Transverse colon (tissue), 4 donors: ENCODE data around the gene FAM219A. TPM values are rescaled to one million over a fixed set of nuclear protein-coding genes. Genes with fewer than 3 reads are reported as not detected.

Source experiments
- DNase-seq: peaks from one replicate; pipeline ENCODE4 v3.0.0-alpha.2; 2019
- H3K27ac ChIP-seq, 4 donors: fragments of 200-600 bp; sonication (generic); 2 replicates each; pipeline ENCODE4 v1.5.1; 2016 to 2018; ENCODE audit warnings: inconsistent platforms in 4 of 4
- H3K27me3 ChIP-seq: fragments of 200-600 bp; sonication (generic); 2 replicates; pipeline ENCODE4 v1.5.1; 2017; ENCODE audit warnings: inconsistent platforms
- H3K36me3 ChIP-seq, 4 donors: fragments of 200-600 bp; sonication (generic); 2 replicates each; pipeline ENCODE4 v1.5.1; 2017 to 2019; ENCODE audit warnings: inconsistent platforms in 4 of 4
- H3K4me1 ChIP-seq, 4 donors: fragments of 200-600 bp; sonication (generic); 2 replicates each; pipeline ENCODE4 v1.5.1; 2017 to 2020; ENCODE audit warnings: inconsistent platforms in 4 of 4
- H3K4me3 ChIP-seq, 4 donors: fragments of 200-600 bp; sonication (generic); 1 replicate in 1 of 4; 2 replicates in 3 of 4; pipeline versions ENCODE4 v1.5.1 to v1.6.1; 2017 to 2019; ENCODE audit warnings: inconsistent platforms in 4 of 4
- H3K9me3 ChIP-seq, 2 donors: fragments of 200-600 bp; sonication (generic); 2 replicates each; pipeline ENCODE4 v1.5.1; 2017 to 2019; ENCODE audit warnings: inconsistent platforms in 2 of 2
- CTCF ChIP-seq, 5 experiments: fragments of 200-600 bp in 3 of 5; fragments of 450-650 bp in 2 of 5; sonication (generic) in 3 of 5; IDR thresholded peaks; 1 replicate in 2 of 5; 2 replicates in 3 of 5; pipeline ENCODE4 v1.5.1; 2016 to 2017; ENCODE audit warnings: antibody characterized with exemption in 5 of 5, inconsistent platforms in 3 of 5, mild to moderate bottlenecking in 2 of 5, moderate library complexity in 1 of 5
- EP300 ChIP-seq: sonication (generic); formaldehyde crosslinking; IDR thresholded peaks from one replicate; pipeline ENCODE4 v1.6.1; 2017; ENCODE audit warnings: antibody characterized with exemption, low read depth
- POLR2A ChIP-seq: fragments of 450-650 bp; IDR thresholded peaks from one replicate; pipeline ENCODE4 v1.6.1; 2016; ENCODE audit warnings: antibody characterized with exemption, mild to moderate bottlenecking, moderate library complexity
- POLR2AphosphoS5 ChIP-seq, 3 donors: sonication (generic); formaldehyde crosslinking; IDR thresholded peaks; one replicate each; pipeline ENCODE4 v1.6.1; 2016; ENCODE audit warnings: antibody characterized with exemption in 3 of 3
- WGBS, 2 donors: methylation state at CpG; one replicate each; pipeline ENCODE4 v1.1.5; 2018; ENCODE audit warnings: low coverage in 1 of 2; 5-methylcytosine and 5-hydroxymethylcytosine counted together
- in situ Hi-C, 4 donors: fragments of 200-750 bp; cut with MboI; loops; one replicate each; pipeline versions ENCODE4 v1.15.0 to v1.15.1; 2017; ENCODE audit warnings: low sequenced_read_pairs in 3 of 4, low pct_ligation_motif_present in 1 of 4, low pct_unique_long_range_greater_than_20kb in 1 of 4
- intact Hi-C: fragments of 100-400 bp; cut with DNase I; formaldehyde crosslinking; loops from one replicate; pipeline ENCODE4 v1.15.1; 2023; ENCODE audit warnings: low total_unique reads
- total RNA-seq, 4 donors: library from RNA; depleted of rRNA; stranded (reverse); fragments of >200 nt; gene quantifications; one replicate each; pipeline ENCODE4 v1.1.0, GENCODE V29; 2016

Gene FAM219A
- total RNA-seq, 4 donors from 2014 or later: 3.7 to 15.3 (median 8.0) TPM

GRCh38 chr9:34378376-34379060, 79.9 kb downstream of the FAM219A start:
- no peaks in the 10 kb centered on the region for H3K36me3 ChIP-seq
- no peak for DNase-seq
- no peak for TF ChIP-seq POLR2A
- TF ChIP-seq EP300: no peak
- TF ChIP-seq POLR2AphosphoS5 (IDR thresholded peaks at IDR 0.05): no peak
- TF ChIP-seq CTCF (IDR thresholded peaks at IDR 0.05): no peak
- intact Hi-C loops: loop anchor here (2.0 kb wide), 1 partner anchor 46 kb away; no protein-coding TSS in a partner anchor
- H3K27me3 ChIP-seq: no peaks in the 10 kb centered on the region
- peak overlapping the region in 1 of 4 donors; percentile 76 for H3K27ac ChIP-seq
- peaks cover 20 to 44% (median 39%) of the 10 kb centered on the region in 4 donors for H3K4me1 ChIP-seq
- no peaks in the 10 kb centered on the region for H3K9me3 ChIP-seq
- in situ Hi-C loops: no loop called here
- 88 to 97% methylated on average over 3 of the region's 3 CpGs for WGBS, 2 donors
- no peak overlapping the region for H3K4me3 ChIP-seq

GRCh38 chr9:34377404-34377746, 81.0 kb downstream of the FAM219A start:
- in situ Hi-C loops (no loop called here), intact Hi-C loops (no loop called here)
- peaks cover 20 to 44% (median 39%) of the 10 kb centered on the region in 4 donors for H3K4me1 ChIP-seq
- WGBS, 2 donors: 5 to 6% methylated on average over 3 to 21 of the region's 21 CpGs
- TF ChIP-seq POLR2AphosphoS5 (IDR thresholded peaks at IDR 0.05) (no peak), POLR2A (no peak), CTCF (IDR thresholded peaks at IDR 0.05) (no peak), EP300 (no peak)
- no peaks in the 10 kb centered on the region for H3K27me3 ChIP-seq
- peak; percentile 57 for DNase-seq
- peak overlapping the region; percentile 90 to 95 (median 91) for H3K27ac ChIP-seq
- peaks cover 0 to 3% (median 1%) of the 10 kb centered on the region in 4 donors for H3K36me3 ChIP-seq
- no peaks in the 10 kb centered on the region for H3K9me3 ChIP-seq
- H3K4me3 ChIP-seq: peak overlapping the region; percentile 56 to 85 (median 64)

GRCh38 chr9:34376596-34377403, 81.6 kb downstream of the FAM219A start, which contains the start of gene MYORG:
MYORG (minus strand) TSS chr9:34376898; CDS start chr9:34372943, 3,955 bp downstream.
- Histone ChIP-seq H3K36me3 (peaks cover 0 to 9% (median 2%) of the 10 kb centered on the region in 4 donors), H3K4me1 (peaks cover 20 to 44% (median 39%) of the 10 kb centered on the region in 4 donors), H3K4me3 (peak within 1 kb of the TSS; percentile 56 to 85 (median 64)), H3K9me3 (no peaks in the 10 kb centered on the region), H3K27ac (peak within 1 kb of the TSS; percentile 90 to 95 (median 91)), H3K27me3 (no peaks in the 10 kb centered on the region)
- in situ Hi-C loops (no loop called here), intact Hi-C loops (no loop called here)
- WGBS, 2 donors: 0 to 1% methylated on average over 1 to 45 of the region's 54 CpGs
- TF ChIP-seq POLR2A (peak; percentile 99), POLR2AphosphoS5 (IDR thresholded peaks at IDR 0.05) (peak; percentile 96 to 97 (median 97)), CTCF (IDR thresholded peaks at IDR 0.05) (no peak), EP300 (peak; percentile 3)
- peak; percentile 99 for DNase-seq

- intact Hi-C loops: no loop called here
- 13% methylated on average over 3 to 15 of the region's 22 CpGs for WGBS, 2 donors
Observed at GRCh38 chr9:34375901-34376595, 82.3 kb downstream of the FAM219A start.

More at GRCh38 chr9:34375901-34376595, 82.3 kb downstream of the FAM219A start:
- peak overlapping the region; percentile 90 to 95 (median 91) for H3K27ac ChIP-seq
- DNase-seq: peak; percentile 77
- in situ Hi-C loops: no loop called here
- H3K4me3 ChIP-seq: peak overlapping the region; percentile 56 to 85 (median 64)
- TF ChIP-seq POLR2A: no peak
- TF ChIP-seq POLR2AphosphoS5 (IDR thresholded peaks at IDR 0.05): peak in 1 of 3 donors; percentile 17
- peak; percentile 26 to 62 (median 33) for TF ChIP-seq CTCF (IDR thresholded peaks at IDR 0.05)
- no peaks in the 10 kb centered on the region for H3K9me3 ChIP-seq
- H3K36me3 ChIP-seq: peaks cover 0 to 17% (median 5%) of the 10 kb centered on the region in 4 donors
- H3K4me1 ChIP-seq: peaks cover 16 to 40% (median 35%) of the 10 kb centered on the region in 4 donors
- no peaks in the 10 kb centered on the region for H3K27me3 ChIP-seq
